HL-60 (cell line): Measurements from ENCODE around the gene ZNF280B.
"Not testable (repeated sequence)": the region's sequence is repeated elsewhere in the genome, so short reads cannot be mapped to it uniquely, and the experiment has no call there.

Source experiments
- DNase-seq, 2 experiments: peaks; one replicate each; pipeline ENCODE4 v3.0.0-alpha.2; 2010 to 2020; ENCODE audit warnings: low read depth in 1 of 2, low spot score in 1 of 2
- H3K27ac ChIP-seq: fragments of 250-450 bp; sonication (Bioruptor Pico); replicated peaks from 2 replicates; pipeline ENCODE4 v1.5.1; 2020; ENCODE audit warnings: mild to moderate bottlenecking, moderate library complexity
- H3K27me3 ChIP-seq: fragments of 250-450 bp; sonication (Bioruptor Pico); 2 replicates; pipeline ENCODE4 v1.5.1; 2021; ENCODE audit warnings: mild to moderate bottlenecking, moderate library complexity; ENCODE audit not compliant: insufficient read depth, poor library complexity, severe bottlenecking
- H3K4me3 ChIP-seq: replicated peaks from 2 replicates; pipeline ENCODE4 v1.5.1; 2011; ENCODE audit warnings: mild to moderate bottlenecking, control low read depth, low read length; ENCODE audit not compliant: insufficient read depth
- CTCF ChIP-seq: IDR thresholded peaks from one replicate; pipeline ENCODE4 v1.5.1; 2011; ENCODE audit warnings: low read length, control low read depth, inconsistent platforms; ENCODE audit not compliant: insufficient read depth
- GABPA ChIP-seq: IDR thresholded peaks from 2 replicates; pipeline ENCODE4 v1.6.1; 2012; ENCODE audit warnings: low read depth
- POLR2AphosphoS5 ChIP-seq: IDR thresholded peaks from 2 replicates; pipeline ENCODE4 v1.6.1; 2012; ENCODE audit warnings: low read depth
- REST ChIP-seq: IDR thresholded peaks from 2 replicates; pipeline ENCODE4 v1.6.1; 2012; ENCODE audit warnings: low read depth; ENCODE audit not compliant: insufficient replicate concordance
- SPI1 ChIP-seq: IDR thresholded peaks from 2 replicates; pipeline ENCODE4 v1.6.1; 2012; ENCODE audit warnings: low read depth, mild to moderate bottlenecking, borderline replicate concordance

ZNF280B gene

GRCh38 chr22:22533417-22533816 lies 24.9 kb upstream of the ZNF280B start:
- H3K4me3 ChIP-seq = no peak overlapping the region
- DNase-seq = no peak
- H3K27ac ChIP-seq = no peak overlapping the region
- no peak for TF ChIP-seq GABPA
- TF ChIP-seq REST = no peak
- no peak for TF ChIP-seq POLR2AphosphoS5
- no peak for TF ChIP-seq CTCF
- no peak for TF ChIP-seq SPI1
- no peaks in the 10 kb centered on the region for H3K27me3 ChIP-seq

- H3K4me3 ChIP-seq, DNase-seq, H3K27ac ChIP-seq, H3K27me3 ChIP-seq: not testable (repeated sequence)
These were observed 24.1 kb upstream of the ZNF280B start for GRCh38 chr22:22532547-22533071.

GRCh38 chr22:22531770-22532546 lies 23.4 kb upstream of the ZNF280B start:
- H3K27me3 ChIP-seq = no peaks in the 10 kb centered on the region
- DNase-seq = no peak

More at GRCh38 chr22:22531770-22532546, 23.4 kb upstream of the ZNF280B start:
- no peak for TF ChIP-seq CTCF
- no peak for TF ChIP-seq GABPA
- TF ChIP-seq POLR2AphosphoS5 = no peak
- TF ChIP-seq REST = no peak
- TF ChIP-seq SPI1 = no peak
- Histone ChIP-seq H3K27ac (no peak overlapping the region), H3K4me3 (no peak overlapping the region)
